Erythroblast (primary cell): ENCODE results near the gene MAP2K1.
"Not testable (repeated sequence)": the region's sequence is repeated elsewhere in the genome, so short reads cannot be mapped to it uniquely, and the experiment has no call there.

Experiments used
- DNase-seq, 2 experiments: peaks; one replicate each; lab custom pipeline; 2025; lab: John Stamatoyannopoulos, UW
- GATA1 ChIP-seq: IDR thresholded peaks from 2 replicates; pipeline ENCODE4 v1.6.1; 2011; ENCODE audit warnings: low read depth, mild to moderate bottlenecking, control low read depth, low read length, moderate library complexity
- POLR2A ChIP-seq: IDR thresholded peaks from 2 replicates; pipeline ENCODE4 v1.6.1; 2011; ENCODE audit warnings: mild to moderate bottlenecking, low read length

MAP2K1 gene

DNA sequence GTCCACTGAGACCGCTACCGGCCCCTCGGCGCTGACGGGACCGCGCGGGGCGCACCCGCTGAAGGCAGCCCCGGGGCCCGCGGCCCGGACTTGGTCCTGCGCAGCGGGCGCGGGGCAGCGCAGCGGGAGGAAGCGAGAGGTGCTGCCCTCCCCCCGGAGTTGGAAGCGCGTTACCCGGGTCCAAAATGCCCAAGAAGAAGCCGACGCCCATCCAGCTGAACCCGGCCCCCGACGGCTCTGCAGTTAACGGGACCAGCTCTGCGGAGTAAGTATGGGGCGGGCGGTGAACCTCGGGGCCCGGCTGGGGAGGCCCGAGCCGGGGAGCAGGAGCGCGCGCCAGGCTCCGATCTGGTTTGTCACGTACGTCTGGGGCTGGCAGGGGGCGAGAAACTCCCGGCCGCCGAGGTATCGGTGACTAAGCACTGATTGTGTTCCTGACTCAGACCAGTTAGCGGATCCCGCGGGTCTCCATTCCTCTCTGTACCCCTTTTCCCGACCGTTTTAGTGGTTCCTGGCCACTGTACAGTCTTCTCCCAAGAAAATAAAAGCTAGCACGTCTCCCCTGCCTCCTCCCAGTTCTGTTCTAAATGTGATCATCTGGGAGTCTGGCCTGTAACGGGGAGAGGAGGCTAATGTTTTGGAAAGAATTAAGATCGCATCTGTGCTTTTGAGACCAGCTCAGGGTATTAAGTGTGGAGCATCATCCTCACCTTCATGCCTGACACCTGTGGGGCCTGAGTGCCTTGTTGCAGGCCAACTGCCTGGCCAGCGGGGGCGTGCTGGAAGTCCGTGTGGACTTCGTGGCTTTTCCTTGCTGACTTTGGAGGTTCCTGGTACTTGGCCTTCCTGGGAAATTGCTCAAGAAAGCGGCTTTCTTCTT lies 691 bp downstream of the MAP2K1 start:
- TF ChIP-seq POLR2A (no peak), GATA1 (no peak)
- DNase-seq, result peak; percentile 75 to 83

DNA sequence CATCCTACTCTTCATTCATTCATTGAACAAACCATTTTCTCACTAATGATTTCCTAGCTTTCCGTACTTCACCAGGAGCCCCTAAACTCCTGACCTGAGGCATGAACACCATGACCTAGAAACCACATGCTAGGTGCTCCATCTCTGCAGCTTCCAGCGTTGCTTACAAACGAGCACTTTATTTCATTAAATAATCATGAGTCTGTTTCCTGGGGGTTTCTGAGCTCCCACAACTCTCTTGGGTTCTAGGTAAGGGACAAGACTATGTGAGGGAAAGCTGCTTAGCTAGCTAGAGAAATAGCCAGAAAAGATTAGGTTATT lies 1.3 kb downstream of the MAP2K1 start:
- TF ChIP-seq POLR2A (no peak), GATA1 (no peak)
- no peak for DNase-seq

- no peak for TF ChIP-seq GATA1
- TF ChIP-seq POLR2A, result no peak
- DNase-seq, result no peak
These were observed 1.9 kb downstream of the MAP2K1 start for GRCh38 chr15:66388576-66388975.

GRCh38 chr15:66389098-66389858 lies 2.6 kb downstream of the MAP2K1 start:
- TF ChIP-seq POLR2A (no peak), GATA1 (no peak)
- DNase-seq, result no peak

- no peak for DNase-seq
- TF ChIP-seq POLR2A (no peak), GATA1 (no peak)
These were observed 3.2 kb downstream of the MAP2K1 start for GRCh38 chr15:66389859-66390381.

GRCh38 chr15:66390678-66391077 lies 4.0 kb downstream of the MAP2K1 start:
- DNase-seq, result no peak
- TF ChIP-seq GATA1, result no peak
- TF ChIP-seq POLR2A, result no peak

DNA sequence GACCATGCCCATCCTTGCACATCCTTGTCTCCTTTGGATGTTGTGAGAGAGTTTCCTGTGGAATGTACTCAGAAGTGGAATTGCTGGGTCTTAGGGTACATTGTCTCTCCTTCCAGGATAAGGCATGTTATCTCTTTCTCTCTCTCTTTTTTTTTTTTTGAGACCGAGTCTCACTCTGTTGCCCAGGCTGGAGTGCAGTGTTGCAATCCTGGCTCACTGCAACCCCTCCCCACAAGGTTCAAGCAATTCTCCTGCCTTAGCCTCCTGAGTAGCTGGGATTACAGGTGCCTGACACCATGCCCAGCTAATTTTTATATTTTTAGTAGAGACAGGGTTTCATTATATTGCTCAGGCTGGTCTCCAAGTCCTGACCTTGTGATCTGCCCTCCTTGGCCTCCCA lies 6.3 kb downstream of the MAP2K1 start:
- DNase-seq, result not testable (repeated sequence)

DNA sequence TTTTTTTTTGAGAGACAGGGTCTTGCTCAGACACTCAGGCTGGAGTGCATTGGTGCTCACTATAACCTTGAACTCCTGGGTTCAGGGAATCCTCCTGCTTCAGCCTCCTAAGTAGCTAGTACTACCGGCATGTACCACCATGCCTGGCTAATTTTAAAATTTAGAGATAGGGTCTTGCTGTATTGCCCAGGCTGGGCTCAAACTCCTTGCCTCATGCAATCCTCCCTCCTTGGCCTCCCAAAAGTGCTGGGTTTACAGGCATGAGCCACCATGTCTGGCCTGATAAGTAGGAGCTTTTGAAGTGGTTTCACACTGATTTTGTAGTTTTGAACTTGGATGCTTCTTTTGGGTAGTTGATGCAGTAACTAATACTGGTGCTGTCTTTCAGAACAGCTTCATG lies 7.8 kb downstream of the MAP2K1 start:
- TF ChIP-seq GATA1 (no peak), POLR2A (no peak)
- no peak for DNase-seq

- DNase-seq, result peak; percentile 48 to 74
- TF ChIP-seq GATA1 (no peak), POLR2A (no peak)
These were observed 8.2 kb downstream of the MAP2K1 start for GRCh38 chr15:66394915-66395314.

DNA sequence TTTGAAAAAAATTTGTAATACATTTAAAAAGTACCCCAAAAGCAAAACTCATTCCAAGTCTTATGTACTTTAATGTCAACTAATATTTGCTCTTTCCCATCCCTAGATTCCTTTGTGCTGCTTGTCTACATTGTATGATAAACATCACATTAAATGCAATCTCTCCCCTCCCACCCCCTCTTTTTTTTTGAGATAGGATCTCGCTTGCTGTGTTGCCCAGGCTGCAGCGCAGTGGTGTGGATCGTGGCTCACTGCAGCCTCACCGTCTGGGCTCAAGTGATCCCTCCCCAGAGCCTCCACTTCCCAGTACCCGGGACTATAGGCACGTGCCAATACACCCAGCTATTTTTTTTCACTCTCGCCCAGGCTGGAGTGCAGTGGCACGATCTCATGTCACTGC lies 12.6 kb downstream of the MAP2K1 start:
- no peak for TF ChIP-seq POLR2A
- no peak for TF ChIP-seq GATA1
- DNase-seq, result peak in 1 of 2 experiments; percentile 9

- no peak for TF ChIP-seq POLR2A
- no peak for TF ChIP-seq GATA1
- no peak for DNase-seq
These were observed 13.7 kb downstream of the MAP2K1 start for GRCh38 chr15:66400351-66400774.

DNA sequence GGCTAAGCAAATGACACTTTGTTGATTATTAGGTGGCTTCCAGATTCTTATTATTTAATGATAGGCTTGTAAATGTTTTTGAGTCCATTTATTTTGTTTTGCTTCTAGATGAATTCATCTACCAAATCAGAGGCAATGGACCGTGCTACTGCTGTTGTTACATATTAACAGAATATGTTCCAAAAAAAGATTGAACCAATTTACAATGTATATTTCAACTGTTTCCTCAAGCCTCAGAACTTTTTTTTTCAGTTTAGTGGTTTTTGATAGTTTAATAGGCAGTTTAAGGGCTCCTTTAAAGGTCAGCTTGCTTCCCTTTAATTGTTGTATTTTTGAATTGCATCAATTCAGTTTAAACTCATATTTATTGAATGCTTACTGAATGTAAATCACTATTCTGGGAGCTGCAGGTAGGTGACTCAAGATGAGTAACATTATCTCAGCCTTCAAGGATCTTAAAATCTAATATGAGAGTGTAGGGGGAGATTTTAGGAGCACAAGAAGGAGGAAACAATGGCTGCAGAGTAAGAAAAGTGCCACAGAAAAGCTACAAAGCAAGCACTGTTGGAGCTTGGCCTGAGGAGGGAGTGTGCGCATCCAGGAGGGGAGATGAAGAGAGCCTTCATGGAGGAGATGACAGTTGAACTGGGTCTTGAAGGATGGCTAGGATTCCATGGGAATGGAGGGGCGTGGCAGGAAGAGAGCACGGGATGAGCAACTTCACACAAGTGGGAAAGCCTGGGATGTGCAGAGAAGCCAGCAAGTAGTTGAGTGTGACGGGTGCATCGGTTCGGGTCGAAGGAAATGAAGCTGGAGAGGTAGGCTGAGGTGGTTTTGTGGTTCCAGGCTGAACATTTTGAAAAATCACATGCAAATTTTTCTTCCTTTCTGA lies 14.7 kb downstream of the MAP2K1 start:
- DNase-seq, result no peak
- TF ChIP-seq GATA1, result no peak
- no peak for TF ChIP-seq POLR2A

DNA sequence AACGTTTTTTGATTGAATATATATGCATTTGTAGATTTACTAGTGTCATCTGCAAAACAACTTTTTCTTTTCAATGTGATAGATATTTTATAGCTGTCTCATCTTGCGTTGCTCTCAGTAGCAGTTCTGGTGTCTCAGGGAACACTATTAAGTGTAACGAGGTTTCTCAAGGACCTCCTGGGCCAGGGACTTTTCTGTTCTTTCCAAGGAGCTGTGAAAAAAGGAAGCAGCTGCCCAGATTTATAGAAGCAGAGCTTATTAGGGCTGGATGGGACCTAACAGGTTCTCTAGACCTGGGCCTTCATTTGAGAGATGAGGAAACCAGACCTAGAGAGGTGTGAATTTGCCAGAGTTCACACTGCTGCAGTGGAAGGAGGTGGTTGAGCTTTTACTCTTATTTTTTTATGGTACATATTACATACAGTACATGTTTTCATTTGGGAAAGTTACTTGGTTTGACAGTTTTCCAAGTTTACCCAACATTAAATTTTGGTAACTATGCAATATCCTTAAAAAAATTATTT lies 16.1 kb downstream of the MAP2K1 start:
- no peak for DNase-seq
- TF ChIP-seq POLR2A (no peak), GATA1 (no peak)
